ENCODE measurements around the gene SEC22C.

Gene SEC22C

GRCh38 chr3:42535981-42536784 is 45.6 kb downstream of the SEC22C start:
- peak; percentile 26 for DNase-seq (ENCODE audit: low read depth)

- no peak for DNase-seq (ENCODE audit: low read depth)
Measured at GRCh38 chr3:42533161-42533897, 48.4 kb downstream of the SEC22C start.

- DNase-seq (ENCODE audit: low read depth), result no peak
Measured at GRCh38 chr3:42532229-42532628, 49.5 kb downstream of the SEC22C start.

GRCh38 chr3:42531470-42531869 is 50.3 kb downstream of the SEC22C start:
- no peak for DNase-seq (ENCODE audit: low read depth)

- DNase-seq (ENCODE audit: low read depth), result no peak
Measured at GRCh38 chr3:42530073-42530472, 51.7 kb downstream of the SEC22C start.

GRCh38 chr3:42529468-42529867 is 52.3 kb downstream of the SEC22C start:
- no peak for DNase-seq (ENCODE audit: low read depth)

GRCh38 chr3:42527368-42527917 is 54.3 kb downstream of the SEC22C start:
- DNase-seq (ENCODE audit: low read depth), result no peak

GRCh38 chr3:42526616-42527367 is 55.0 kb downstream of the SEC22C start:
- DNase-seq (ENCODE audit: low read depth), result no peak

- DNase-seq (ENCODE audit: low read depth), result no peak
Measured at GRCh38 chr3:42525736-42526345, 55.9 kb downstream of the SEC22C start.

- no peak for DNase-seq (ENCODE audit: low read depth)
Measured at GRCh38 chr3:42525212-42525611, 56.6 kb downstream of the SEC22C start.

- no peak for DNase-seq (ENCODE audit: low read depth)
Measured at GRCh38 chr3:42524751-42525150, 57.0 kb downstream of the SEC22C start.

GRCh38 chr3:42520906-42521305 is 60.9 kb downstream of the SEC22C start:
- no peak for DNase-seq (ENCODE audit: low read depth)

GRCh38 chr3:42520336-42520735 is 61.4 kb downstream of the SEC22C start:
- DNase-seq (ENCODE audit: low read depth), result no peak

- DNase-seq (ENCODE audit: low read depth), result no peak
Measured at GRCh38 chr3:42519568-42519962, 62.2 kb downstream of the SEC22C start.

GRCh38 chr3:42518800-42519567 is 62.8 kb downstream of the SEC22C start:
- DNase-seq (ENCODE audit: low read depth), result no peak

GRCh38 chr3:42517117-42517516 is 64.7 kb downstream of the SEC22C start:
- no peak for DNase-seq (ENCODE audit: low read depth)

GRCh38 chr3:42516443-42516842 is 65.3 kb downstream of the SEC22C start:
- DNase-seq (ENCODE audit: low read depth), result no peak

- DNase-seq (ENCODE audit: low read depth), result no peak
Measured at GRCh38 chr3:42515976-42516375, 65.8 kb downstream of the SEC22C start.

- DNase-seq (ENCODE audit: low read depth), result no peak
Measured at GRCh38 chr3:42515391-42515916, 66.3 kb downstream of the SEC22C start.

GRCh38 chr3:42514876-42515275 is 66.9 kb downstream of the SEC22C start:
- no peak for DNase-seq (ENCODE audit: low read depth)

- no peak for DNase-seq (ENCODE audit: low read depth)
Measured at GRCh38 chr3:42513521-42513920, 68.2 kb downstream of the SEC22C start.

Measured in iris pigment epithelial cell (primary cell).